ENCODE results near the gene PIK3R3. TPM values are rescaled to one million over a fixed set of nuclear protein-coding genes. Genes with fewer than 3 reads are reported as not detected.

PIK3R3 gene
- total and polyA plus RNA-seq, 2 experiments from 2014 or later: 8.4 to 16.8 TPM

DNA sequence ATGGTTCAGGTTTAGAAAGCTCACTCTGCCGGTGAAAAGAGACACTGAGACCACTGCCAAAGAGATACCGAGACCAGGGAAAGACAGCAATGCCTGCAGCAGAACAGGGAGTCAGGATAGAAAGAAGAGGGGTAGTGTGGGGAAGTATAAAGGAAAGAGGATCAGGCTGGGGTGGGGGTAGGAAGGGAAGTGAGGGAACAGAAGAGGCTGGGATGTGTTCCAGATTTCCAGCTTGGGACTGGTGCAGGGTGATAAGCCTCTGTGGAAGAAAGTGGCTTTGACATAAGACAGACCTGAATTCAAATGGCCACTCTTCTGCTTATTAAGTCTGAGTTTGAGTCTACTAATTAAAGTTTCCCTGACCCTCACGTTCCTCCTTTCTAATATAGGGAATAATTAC, 105.9 kb downstream of the PIK3R3 start:
- TF ChIP-seq EZH2phosphoT487 (IDR thresholded peaks at IDR 0.05; ENCODE audit: low read depth, severe bottlenecking, unreplicated experiment) (no peak), EZH2 (IDR thresholded peaks at IDR 0.05; ENCODE audit: borderline replicate concordance) (no peak)
- TF ChIP-seq, protein P1, sequence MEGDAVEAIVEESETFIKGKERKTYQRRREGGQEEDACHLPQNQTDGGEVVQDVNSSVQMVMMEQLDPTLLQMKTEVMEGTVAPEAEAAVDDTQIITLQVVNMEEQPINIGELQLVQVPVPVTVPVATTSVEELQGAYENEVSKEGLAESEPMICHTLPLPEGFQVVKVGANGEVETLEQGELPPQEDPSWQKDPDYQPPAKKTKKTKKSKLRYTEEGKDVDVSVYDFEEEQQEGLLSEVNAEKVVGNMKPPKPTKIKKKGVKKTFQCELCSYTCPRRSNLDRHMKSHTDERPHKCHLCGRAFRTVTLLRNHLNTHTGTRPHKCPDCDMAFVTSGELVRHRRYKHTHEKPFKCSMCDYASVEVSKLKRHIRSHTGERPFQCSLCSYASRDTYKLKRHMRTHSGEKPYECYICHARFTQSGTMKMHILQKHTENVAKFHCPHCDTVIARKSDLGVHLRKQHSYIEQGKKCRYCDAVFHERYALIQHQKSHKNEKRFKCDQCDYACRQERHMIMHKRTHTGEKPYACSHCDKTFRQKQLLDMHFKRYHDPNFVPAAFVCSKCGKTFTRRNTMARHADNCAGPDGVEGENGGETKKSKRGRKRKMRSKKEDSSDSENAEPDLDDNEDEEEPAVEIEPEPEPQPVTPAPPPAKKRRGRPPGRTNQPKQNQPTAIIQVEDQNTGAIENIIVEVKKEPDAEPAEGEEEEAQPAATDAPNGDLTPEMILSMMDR (IDR thresholded peaks at IDR 0.05; ENCODE audit: poor library complexity): no peak
- no peak for DNase-seq (ENCODE audit: low spot score)
- Histone ChIP-seq H3K79me2 (no peaks in the 10 kb centered on the region), H3K9me3 (ENCODE audit: low read depth) (no peaks in the 10 kb centered on the region), H3K4me2 (no peak overlapping the region), H3K27ac (no peak overlapping the region), H4K20me1 (ENCODE audit: insufficient read depth, poor library complexity, severe bottlenecking) (no peaks in the 10 kb centered on the region), H3K9me2 (replicated peaks; ENCODE audit: insufficient read depth) (no peaks in the 10 kb centered on the region), H3K4me3 (no peak overlapping the region), H3K36me3 (replicated peaks; ENCODE audit: insufficient read depth, low read depth) (no peaks in the 10 kb centered on the region), H2AFZ (no peak overlapping the region), H3K27me3 (no peaks in the 10 kb centered on the region), H3K4me1 (ENCODE audit: insufficient read depth) (no peaks in the 10 kb centered on the region)
- WGBS (ENCODE audit: low lambda C conversion rate, missing lambda C conversion rate): 49% methylated on average over 3 of the region's 3 CpGs

DNA sequence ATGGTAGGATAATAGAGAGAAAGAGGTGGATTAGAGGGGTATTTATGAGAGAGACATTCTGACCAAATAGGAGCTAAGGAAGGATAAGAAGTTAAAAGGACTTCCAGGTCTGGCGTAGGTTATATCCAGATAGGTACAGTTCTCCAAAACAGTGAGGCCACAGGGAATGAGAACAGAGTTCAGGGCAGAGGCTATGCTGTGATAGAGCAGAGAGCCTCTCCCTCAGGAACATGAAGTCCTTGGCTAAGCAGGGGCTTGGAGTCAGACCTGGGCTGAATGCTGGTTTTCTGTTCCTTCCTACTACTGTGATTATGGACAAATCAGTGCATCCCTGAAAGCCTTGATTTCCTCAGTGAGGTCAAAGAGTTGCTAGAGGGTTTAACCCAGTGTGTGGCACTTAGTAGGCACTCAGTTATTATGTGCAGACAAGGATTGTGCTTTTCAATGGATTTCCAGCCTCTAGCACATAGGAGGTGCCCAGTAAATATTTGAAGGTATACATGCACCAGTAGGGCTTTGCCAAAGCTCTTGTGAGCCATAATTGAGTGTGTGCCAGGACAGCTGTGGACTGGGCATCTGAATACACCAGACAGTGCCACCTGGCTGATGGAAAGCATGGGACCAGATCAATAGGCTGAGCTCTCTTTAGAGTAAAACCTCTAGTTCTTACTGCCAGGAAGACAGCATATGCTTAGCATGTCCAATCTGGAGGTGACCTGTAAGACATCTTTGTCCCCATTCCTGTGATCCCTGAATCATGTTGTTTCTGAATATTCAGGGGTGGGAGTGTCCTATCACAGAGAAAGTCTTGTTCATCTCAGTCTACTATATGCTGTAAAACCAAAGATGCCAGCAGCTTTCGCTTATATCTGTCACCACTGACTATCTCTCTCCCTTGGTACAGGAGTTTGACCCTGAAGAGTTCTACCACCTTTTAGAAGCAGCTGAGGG, 111.1 kb downstream of the PIK3R3 start:
- H3K79me2 ChIP-seq: no peaks in the 10 kb centered on the region
- H2AFZ ChIP-seq: no peak overlapping the region
- no peak for TF ChIP-seq EZH2phosphoT487 (IDR thresholded peaks at IDR 0.05; ENCODE audit: low read depth, severe bottlenecking, unreplicated experiment)
- TF ChIP-seq, protein P1 (IDR thresholded peaks at IDR 0.05; ENCODE audit: poor library complexity): no peak
- no peak for TF ChIP-seq EZH2 (IDR thresholded peaks at IDR 0.05; ENCODE audit: borderline replicate concordance)
- no peaks in the 10 kb centered on the region for H3K36me3 ChIP-seq (replicated peaks; ENCODE audit: insufficient read depth, low read depth)
- no peaks in the 10 kb centered on the region for H3K27me3 ChIP-seq
- H3K9me2 ChIP-seq (replicated peaks; ENCODE audit: insufficient read depth): no peaks in the 10 kb centered on the region
- no peak overlapping the region for H3K27ac ChIP-seq
- DNase-seq (ENCODE audit: low spot score): no peak
- no peaks in the 10 kb centered on the region for H3K9me3 ChIP-seq (ENCODE audit: low read depth)
- no peak overlapping the region for H3K4me3 ChIP-seq
- no peak overlapping the region for H3K4me2 ChIP-seq
- no peaks in the 10 kb centered on the region for H3K4me1 ChIP-seq (ENCODE audit: insufficient read depth)
- WGBS (ENCODE audit: low lambda C conversion rate, missing lambda C conversion rate): 87% methylated on average over 2 of the region's 2 CpGs
- H4K20me1 ChIP-seq (ENCODE audit: insufficient read depth, poor library complexity, severe bottlenecking): no peaks in the 10 kb centered on the region

DNA sequence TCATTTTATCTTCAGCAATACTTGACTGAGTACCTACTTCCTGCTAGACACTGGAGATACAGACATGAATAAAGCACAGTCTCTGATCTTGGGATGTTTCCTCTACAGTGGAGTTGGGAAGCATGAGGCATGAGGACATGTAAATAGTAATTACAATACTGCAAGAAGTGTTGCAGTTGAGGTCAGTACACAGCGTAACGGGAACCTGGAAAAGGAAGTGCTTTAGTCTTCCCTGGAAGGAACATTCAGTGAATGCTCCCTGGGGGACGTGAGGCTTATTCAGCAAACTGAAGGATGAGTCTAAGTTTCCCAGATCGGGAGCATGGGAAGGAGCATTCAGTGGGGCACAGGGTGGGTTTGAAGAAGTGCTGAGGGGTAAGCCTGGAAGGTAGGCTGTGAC, 112.4 kb downstream of the PIK3R3 start:
- WGBS (ENCODE audit: low lambda C conversion rate, missing lambda C conversion rate): 84% methylated on average over 4 of the region's 4 CpGs
- Histone ChIP-seq H3K27ac (no peak overlapping the region), H3K36me3 (replicated peaks; ENCODE audit: insufficient read depth, low read depth) (no peaks in the 10 kb centered on the region), H3K4me1 (ENCODE audit: insufficient read depth) (no peaks in the 10 kb centered on the region), H3K4me2 (no peak overlapping the region), H3K9me3 (ENCODE audit: low read depth) (no peaks in the 10 kb centered on the region), H3K4me3 (no peak overlapping the region), H3K27me3 (no peaks in the 10 kb centered on the region), H3K9me2 (replicated peaks; ENCODE audit: insufficient read depth) (no peaks in the 10 kb centered on the region), H2AFZ (no peak overlapping the region), H3K79me2 (no peaks in the 10 kb centered on the region), H4K20me1 (ENCODE audit: insufficient read depth, poor library complexity, severe bottlenecking) (no peaks in the 10 kb centered on the region)
- TF ChIP-seq EZH2phosphoT487 (IDR thresholded peaks at IDR 0.05; ENCODE audit: low read depth, severe bottlenecking, unreplicated experiment): no peak
- TF ChIP-seq, protein P1 (IDR thresholded peaks at IDR 0.05; ENCODE audit: poor library complexity): no peak
- TF ChIP-seq EZH2 (IDR thresholded peaks at IDR 0.05; ENCODE audit: borderline replicate concordance): no peak
- DNase-seq (ENCODE audit: low spot score): no peak

All from hepatocyte (in vitro differentiated cells).